Immature natural killer cell (primary cell): Measurements from ENCODE around the gene WNT3A. TPM values are rescaled to one million over a fixed set of nuclear protein-coding genes. Genes with fewer than 3 reads are reported as not detected.
"Not testable (repeated sequence)": the region's sequence is repeated elsewhere in the genome, so short reads cannot be mapped to it uniquely, and the experiment has no call there.

Experiments
- DNase-seq, 3 donors: peaks; one replicate each; pipeline ENCODE4 v3.0.0; 2022; ENCODE audit warnings: mixed read lengths in 1 of 3
- H3K27ac Mint-ChIP-seq, 6 donors: one replicate each; pipeline ENCODE4 v1.8.0; 2020; ENCODE audit warnings: mixed read lengths in 6 of 6, mild to moderate bottlenecking in 5 of 6, inconsistent platforms in 4 of 6, moderate library complexity in 3 of 6
- H3K27me3 Mint-ChIP-seq, 3 donors: one replicate each; pipeline ENCODE4 v1.8.0; 2020 to 2021; ENCODE audit warnings: low read depth in 3 of 3, mild to moderate bottlenecking in 3 of 3, mixed read lengths in 3 of 3, moderate library complexity in 3 of 3, inconsistent platforms in 1 of 3
- H3K36me3 Mint-ChIP-seq, 3 donors: one replicate each; pipeline ENCODE4 v1.8.0; 2020; ENCODE audit warnings: mixed read lengths in 3 of 3, inconsistent platforms in 2 of 3, mild to moderate bottlenecking in 2 of 3
- H3K4me1 Mint-ChIP-seq, 2 donors: one replicate each; pipeline ENCODE4 v1.8.0; 2020; ENCODE audit warnings: inconsistent platforms in 2 of 2, mild to moderate bottlenecking in 2 of 2, mixed read lengths in 2 of 2, moderate library complexity in 1 of 2
- H3K4me3 Mint-ChIP-seq, 5 donors: one replicate each; pipeline ENCODE4 v1.8.0; 2020; ENCODE audit warnings: mild to moderate bottlenecking in 5 of 5, mixed read lengths in 5 of 5, inconsistent platforms in 3 of 5, moderate library complexity in 3 of 5
- H3K9me3 Mint-ChIP-seq, 6 donors: one replicate each; pipeline ENCODE4 v1.8.0; 2020; ENCODE audit warnings: mild to moderate bottlenecking in 6 of 6, mixed read lengths in 6 of 6, inconsistent platforms in 4 of 6, moderate library complexity in 3 of 6
- polyA plus RNA-seq, 3 donors: library from polyadenylated mRNA; unstranded; fragments of 300-500 nt; fragmentation: Illumina TruSeq; gene quantifications; one replicate each; pipeline ENCODE4 v1.2.3, GENCODE V29; 2021

Gene WNT3A
- polyA plus RNA-seq, 3 donors from 2014 or later: not detected

DNA sequence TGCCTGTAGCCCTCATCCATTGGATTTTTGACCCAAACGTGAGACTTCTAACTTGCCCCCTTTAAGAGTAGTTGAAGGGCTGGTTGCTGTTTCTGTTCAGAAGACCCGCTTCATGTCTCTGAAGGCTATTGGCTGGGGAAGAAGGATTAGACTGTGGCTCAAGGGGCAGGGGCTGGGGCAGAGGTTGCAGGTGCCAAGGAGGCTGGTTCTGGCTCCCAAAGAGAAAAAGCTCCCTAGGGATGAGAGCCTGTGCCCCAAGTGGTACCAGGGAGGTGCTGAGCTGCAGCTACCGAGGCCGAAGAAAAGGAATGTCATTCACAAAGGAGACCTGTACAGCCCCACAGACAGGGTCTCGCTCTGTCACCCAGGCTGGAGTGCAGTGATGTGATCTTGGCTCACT, 5.8 kb downstream of the WNT3A start:
- Mint-ChIP-seq H3K27ac (no peak overlapping the region), H3K27me3 (peaks cover 2 to 11% (median 8%) of the 10 kb centered on the region in 3 donors), H3K4me1 (no peaks in the 10 kb centered on the region), H3K36me3 (no peaks in the 10 kb centered on the region), H3K4me3 (no peak overlapping the region), H3K9me3 (no peaks in the 10 kb centered on the region)
- no peak for DNase-seq

DNA sequence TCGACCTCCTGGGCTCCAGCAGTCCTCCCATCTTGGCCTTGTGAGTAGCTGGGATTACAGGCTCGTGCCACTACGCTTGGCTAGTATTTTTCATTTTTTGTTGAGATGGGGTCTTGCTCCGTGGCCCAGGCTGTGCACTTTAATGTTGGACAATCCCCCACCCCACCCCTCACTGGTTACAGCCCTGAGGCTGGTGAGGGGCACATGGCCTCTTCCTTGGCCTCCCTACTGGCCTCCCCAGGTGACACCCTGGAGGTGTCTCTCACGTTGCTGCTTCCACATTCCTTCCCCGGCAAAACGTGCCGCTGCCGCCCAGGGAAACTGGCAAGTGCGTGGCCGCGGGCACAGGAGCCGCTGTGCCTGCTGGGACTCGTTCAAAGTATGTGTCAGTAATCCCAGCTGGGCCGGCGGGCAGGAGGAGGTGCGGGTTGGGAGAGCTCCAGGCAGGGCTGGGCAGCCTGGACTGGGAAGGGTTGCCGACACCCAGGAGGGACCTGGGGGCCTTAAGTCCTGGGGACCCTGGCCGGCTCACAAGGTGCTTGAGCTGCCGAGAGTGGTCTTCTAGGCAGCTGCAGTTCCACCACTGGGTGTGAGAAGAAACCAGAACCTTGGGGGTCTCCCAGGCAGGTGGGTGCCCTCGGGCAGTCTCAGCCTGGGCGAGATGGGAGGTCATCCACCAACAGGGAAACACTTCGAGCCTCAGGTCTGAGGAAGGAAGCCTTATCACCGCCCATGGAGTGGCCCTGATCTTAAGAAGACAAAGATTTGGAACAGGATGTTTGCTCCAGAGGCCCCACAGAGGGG, 6.5 kb downstream of the WNT3A start:
- Mint-ChIP-seq H3K36me3 (no peaks in the 10 kb centered on the region), H3K9me3 (no peaks in the 10 kb centered on the region), H3K27ac (no peak overlapping the region), H3K4me3 (no peak overlapping the region), H3K27me3 (peaks cover 2 to 11% (median 8%) of the 10 kb centered on the region in 3 donors), H3K4me1 (no peaks in the 10 kb centered on the region)
- no peak for DNase-seq

DNA sequence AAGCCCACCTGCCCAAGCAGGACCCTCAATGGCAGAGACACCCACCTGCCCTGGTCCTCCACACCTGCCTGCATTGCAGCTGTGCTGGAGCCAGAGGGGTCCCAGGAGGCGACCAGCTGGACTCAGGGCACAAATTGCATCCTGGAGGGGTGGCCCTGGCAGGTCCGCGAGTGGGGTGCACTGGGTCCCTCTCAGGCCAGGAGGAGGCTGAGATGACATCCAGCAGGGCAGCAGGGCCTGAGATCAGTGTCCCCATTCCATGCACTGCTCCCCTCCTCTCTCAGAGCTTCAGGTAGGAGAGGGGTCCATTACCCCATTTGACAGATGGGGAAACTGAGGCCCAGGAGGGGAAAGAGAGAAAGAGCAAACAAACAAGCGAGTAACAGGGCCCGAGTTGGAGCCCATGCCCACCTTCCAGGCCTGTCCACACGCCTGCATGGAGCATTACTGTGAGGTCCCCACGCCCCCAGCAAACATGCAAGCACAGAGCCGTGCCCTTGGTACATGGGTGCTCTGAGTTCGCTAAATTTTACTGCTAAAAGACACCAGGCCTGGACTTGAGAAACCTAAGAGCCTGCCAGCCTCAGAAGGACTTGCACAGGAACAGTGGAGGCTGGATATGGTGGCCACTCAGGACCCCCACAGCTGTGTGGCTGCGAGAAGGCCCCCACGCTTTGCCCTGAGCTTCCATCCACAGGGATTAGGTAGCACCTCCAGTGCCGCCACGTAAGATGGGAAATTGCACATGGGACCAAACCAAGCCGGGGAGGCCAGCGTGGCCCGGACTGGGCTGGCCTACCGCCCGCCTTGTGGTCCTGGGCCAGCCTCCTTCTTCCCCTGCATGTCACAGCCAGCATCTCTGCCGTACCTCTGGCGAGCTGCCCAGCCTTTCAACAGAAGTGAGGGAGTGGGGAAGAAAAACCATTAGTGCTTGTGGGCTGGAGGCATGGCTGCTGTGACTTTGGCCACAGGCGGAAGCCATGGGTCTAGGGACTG, 7.4 kb downstream of the WNT3A start:
- no peak for DNase-seq
- Mint-ChIP-seq H3K36me3 (no peaks in the 10 kb centered on the region), H3K9me3 (no peaks in the 10 kb centered on the region)

DNA sequence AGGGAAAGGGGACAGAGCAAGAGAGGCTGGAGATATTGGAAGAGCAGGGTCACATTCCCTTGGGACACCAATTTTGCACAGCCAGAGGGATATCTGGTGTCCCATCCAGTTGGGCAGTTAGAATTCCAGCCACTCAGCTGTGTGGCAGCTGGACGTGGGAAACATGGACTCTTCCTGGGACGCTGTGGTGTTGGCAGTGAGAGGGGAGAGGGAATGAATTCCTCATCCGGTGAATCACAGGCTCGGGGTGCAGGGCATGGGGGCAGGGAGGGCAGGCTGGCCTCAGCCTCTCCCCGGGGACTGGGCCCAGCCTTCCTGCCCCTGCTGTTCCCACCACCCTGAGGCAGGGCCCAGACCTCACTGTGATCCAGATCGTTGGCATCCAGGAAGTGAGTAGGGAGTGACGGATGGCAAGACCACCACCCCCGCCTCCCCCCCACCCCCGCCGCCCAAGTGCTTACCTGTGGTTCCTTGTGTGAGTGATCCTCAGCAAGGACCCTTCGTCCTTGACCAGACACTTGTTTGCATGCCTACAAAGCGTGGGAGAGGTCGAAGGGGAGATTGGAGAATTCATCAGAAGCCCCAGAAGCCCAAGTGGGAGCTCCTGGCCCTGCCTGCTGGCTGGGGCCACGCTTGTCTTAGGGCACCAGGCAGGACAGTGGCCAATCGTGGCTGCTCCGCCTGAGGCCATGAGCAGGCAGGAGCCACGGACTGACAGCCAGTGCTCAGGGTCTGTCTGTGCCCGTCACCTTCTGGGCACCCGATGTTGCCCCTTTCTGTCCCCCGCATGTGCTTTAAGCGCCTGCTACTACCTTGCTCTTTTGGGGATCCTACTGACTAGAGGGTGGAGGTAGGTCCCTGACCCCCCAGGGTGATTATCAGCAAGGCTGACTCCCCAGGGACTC, 8.7 kb downstream of the WNT3A start:
- peaks cover 0 to 7% (median 6%) of the 10 kb centered on the region in 3 donors for H3K27me3 Mint-ChIP-seq
- H3K4me1 Mint-ChIP-seq: no peaks in the 10 kb centered on the region
- no peaks in the 10 kb centered on the region for H3K36me3 Mint-ChIP-seq
- no peaks in the 10 kb centered on the region for H3K9me3 Mint-ChIP-seq
- H3K27ac Mint-ChIP-seq: no peak overlapping the region
- H3K4me3 Mint-ChIP-seq: no peak overlapping the region
- no peak for DNase-seq

More for the DNA sequence above, 7.4 kb downstream of the WNT3A start:
- Mint-ChIP-seq H3K4me3 (no peak overlapping the region), H3K27ac (no peak overlapping the region), H3K4me1 (no peaks in the 10 kb centered on the region), H3K27me3 (peaks cover 0 to 8% (median 8%) of the 10 kb centered on the region in 3 donors)

DNA sequence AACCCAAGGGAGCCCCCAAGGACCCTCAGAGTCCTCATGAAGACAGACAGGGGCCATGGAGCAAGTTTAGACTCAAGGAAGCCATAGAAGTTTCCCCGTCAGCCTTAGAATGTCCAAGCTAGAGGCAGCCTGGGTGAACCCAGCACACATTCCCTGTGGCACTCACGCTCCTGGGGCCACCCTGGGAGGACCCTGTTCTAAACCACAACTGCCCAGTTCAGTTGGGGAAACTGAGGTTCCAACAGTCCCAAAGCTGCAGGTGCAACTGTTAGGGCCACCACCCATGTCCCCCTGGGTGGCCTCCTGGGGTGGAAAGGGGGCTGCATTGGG, 9.3 kb downstream of the WNT3A start:
- no peak overlapping the region for H3K27ac Mint-ChIP-seq
- no peak for DNase-seq
- no peak overlapping the region for H3K4me3 Mint-ChIP-seq
- H3K27me3 Mint-ChIP-seq: peaks cover 0 to 7% (median 6%) of the 10 kb centered on the region in 3 donors
- H3K36me3 Mint-ChIP-seq: no peaks in the 10 kb centered on the region
- no peaks in the 10 kb centered on the region for H3K9me3 Mint-ChIP-seq
- H3K4me1 Mint-ChIP-seq: no peaks in the 10 kb centered on the region

DNA sequence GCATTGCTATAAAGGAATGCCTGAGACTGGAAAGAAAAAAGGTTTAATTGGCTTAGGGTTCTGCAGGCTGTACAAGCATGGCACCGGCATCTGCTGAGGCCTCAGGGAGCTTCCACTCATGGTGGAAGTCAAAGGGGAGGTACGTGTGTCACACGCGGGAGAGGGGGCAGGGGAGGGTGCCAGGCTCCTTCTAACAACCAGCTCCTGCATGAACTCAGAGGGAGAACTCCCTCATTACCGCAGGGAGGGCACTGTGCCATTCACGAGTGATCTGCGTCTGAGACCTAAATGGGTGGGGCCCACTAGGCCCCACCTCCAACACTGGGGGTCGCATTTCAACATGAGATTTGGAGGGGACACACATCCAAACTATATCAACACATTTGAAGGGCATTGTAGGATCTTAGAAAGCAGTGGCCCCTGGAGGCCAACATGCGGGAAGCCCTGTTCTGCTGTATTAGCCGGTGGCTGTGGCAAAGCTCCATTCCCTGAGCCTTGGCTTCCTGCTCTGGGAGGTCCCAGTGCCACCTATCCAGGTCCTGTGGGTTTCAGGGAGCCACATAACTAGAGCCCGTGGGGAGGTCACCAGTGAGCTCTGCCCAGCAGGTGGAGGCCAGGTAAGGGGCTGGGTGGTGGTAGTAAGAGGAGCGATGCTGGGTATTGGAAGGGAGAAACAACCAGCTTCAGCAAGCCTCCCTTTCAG, 10.0 kb downstream of the WNT3A start:
- no peak overlapping the region for H3K27ac Mint-ChIP-seq
- H3K9me3 Mint-ChIP-seq: no peaks in the 10 kb centered on the region
- H3K27me3 Mint-ChIP-seq: peaks cover 0 to 6% (median 2%) of the 10 kb centered on the region in 3 donors
- DNase-seq: no peak
- H3K4me3 Mint-ChIP-seq: no peak overlapping the region
- H3K36me3 Mint-ChIP-seq: no peaks in the 10 kb centered on the region
- no peaks in the 10 kb centered on the region for H3K4me1 Mint-ChIP-seq

DNA sequence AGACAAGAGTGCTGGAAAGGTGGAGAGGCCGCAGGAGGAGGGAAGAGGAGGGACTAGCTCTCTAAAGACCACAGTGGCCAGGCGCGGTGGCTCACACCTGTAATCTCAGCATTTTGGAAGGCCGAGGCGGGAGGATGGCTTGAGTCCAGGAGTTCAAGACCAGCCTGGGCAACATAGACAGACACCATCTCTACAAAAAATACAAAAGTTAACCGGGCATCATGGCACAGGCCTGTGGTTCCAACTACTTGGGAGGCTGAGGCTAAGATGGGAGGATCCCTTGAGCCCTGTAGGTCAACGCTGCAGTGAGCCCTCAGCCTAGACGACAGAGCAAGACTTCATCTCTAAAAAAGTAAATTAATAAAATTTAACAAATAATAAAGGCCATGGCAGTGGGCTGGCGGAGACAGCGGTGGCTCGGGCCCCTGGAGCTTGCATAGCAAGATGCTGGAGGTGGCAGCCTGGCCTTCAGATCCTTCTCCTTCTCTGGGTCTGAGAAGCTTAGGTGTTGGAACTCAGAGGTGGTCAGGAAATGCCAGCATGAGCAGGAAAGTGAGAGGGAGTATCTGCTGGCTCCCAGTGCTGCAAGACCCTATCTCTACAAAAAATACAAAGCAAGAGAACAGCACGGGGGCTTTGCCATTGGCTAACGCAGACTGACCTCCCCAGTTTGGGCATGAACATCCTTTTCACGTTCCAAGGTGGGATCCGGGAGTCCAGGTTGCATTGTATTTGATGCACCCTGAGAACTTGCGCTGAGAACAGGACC, 10.7 kb downstream of the WNT3A start:
- peaks cover 0 to 6% (median 2%) of the 10 kb centered on the region in 3 donors for H3K27me3 Mint-ChIP-seq
- no peaks in the 10 kb centered on the region for H3K9me3 Mint-ChIP-seq
- H3K27ac Mint-ChIP-seq: no peak overlapping the region
- no peak overlapping the region for H3K4me3 Mint-ChIP-seq
- H3K4me1 Mint-ChIP-seq: no peaks in the 10 kb centered on the region
- no peak for DNase-seq
- H3K36me3 Mint-ChIP-seq: no peaks in the 10 kb centered on the region

DNA sequence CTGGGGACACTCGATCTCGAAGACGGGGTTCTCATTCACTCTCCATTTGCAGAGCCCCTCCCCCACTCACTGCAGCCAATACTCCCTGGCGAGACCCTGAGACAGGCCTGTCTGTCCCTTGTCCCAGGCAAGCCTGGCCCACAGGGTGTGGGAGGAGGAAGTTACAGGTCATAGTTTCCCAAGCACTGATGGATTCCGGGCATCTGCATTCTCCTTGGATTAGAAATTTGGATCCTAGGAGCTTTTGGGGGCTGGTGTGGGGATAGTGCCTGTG, 11.3 kb downstream of the WNT3A start:
- H3K27me3 Mint-ChIP-seq: peaks cover 0 to 7% (median 2%) of the 10 kb centered on the region in 3 donors
- H3K27ac Mint-ChIP-seq: no peak overlapping the region
- H3K4me3 Mint-ChIP-seq: no peak overlapping the region
- DNase-seq: no peak
- no peaks in the 10 kb centered on the region for H3K4me1 Mint-ChIP-seq
- H3K9me3 Mint-ChIP-seq: no peaks in the 10 kb centered on the region
- H3K36me3 Mint-ChIP-seq: no peaks in the 10 kb centered on the region

DNA sequence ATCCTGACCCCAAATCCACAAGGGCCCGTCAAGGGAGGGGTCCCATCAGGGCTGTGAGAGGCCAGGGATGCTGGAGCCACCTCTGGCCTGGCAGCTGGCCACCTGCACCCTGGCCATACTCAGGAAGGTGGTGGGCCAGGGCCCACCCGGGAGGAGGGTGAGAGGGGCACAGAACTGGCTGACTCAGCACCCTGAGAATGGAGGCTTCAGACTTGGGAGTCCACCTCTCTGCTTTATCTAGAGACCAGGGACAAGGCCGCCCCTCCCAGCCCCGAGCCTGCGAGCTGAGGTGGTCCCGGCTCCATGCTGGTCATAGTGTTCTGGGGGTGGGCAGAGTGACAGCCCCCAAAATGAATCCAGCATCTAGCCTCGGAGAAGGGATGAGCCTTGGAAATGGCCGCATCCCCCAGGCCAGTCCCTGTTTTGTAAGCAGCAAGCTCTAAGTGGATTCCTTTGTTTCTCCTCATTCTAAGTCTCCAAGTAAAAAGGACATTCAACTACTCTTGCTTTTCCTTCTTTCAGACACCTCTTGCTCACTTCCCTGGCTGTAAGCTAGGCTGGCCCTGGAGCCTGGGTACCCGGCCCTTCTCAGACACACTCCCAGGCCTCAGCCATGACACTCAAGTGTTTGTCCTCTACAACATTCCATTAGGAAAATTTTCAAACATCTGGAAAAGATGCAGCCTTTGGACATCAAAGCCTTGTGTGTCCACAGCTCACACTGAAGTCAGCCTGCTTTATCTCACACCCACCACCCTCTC, 12.3 kb downstream of the WNT3A start:
- peaks cover 0 to 11% (median 2%) of the 10 kb centered on the region in 3 donors for H3K27me3 Mint-ChIP-seq
- no peak overlapping the region for H3K27ac Mint-ChIP-seq
- no peaks in the 10 kb centered on the region for H3K9me3 Mint-ChIP-seq
- H3K4me3 Mint-ChIP-seq: no peak overlapping the region
- no peaks in the 10 kb centered on the region for H3K4me1 Mint-ChIP-seq
- no peaks in the 10 kb centered on the region for H3K36me3 Mint-ChIP-seq
- DNase-seq: no peak

DNA sequence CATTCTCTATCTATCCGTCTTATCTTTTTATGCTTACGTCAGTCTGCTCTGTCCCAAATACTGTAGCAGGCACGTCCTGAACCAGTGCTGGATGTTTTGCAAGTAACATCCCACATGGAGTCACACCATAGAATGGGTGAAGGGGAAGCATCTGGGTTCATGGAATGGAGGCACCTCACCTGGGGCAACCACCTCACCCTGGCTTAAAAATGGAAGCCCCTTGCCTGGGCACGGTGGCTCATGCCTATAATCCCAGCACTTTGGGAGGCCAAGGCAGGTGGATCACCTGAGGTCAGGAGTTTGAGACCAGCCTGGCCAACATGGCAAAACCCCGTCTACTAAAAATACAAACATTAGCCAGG, 12.9 kb downstream of the WNT3A start:
- H3K36me3 Mint-ChIP-seq, H3K4me3 Mint-ChIP-seq, DNase-seq, H3K4me1 Mint-ChIP-seq, H3K27ac Mint-ChIP-seq, H3K9me3 Mint-ChIP-seq: not testable (repeated sequence)
- H3K27me3 Mint-ChIP-seq: peaks cover 0 to 11% (median 2%) of the 10 kb centered on the region in 3 donors

DNA sequence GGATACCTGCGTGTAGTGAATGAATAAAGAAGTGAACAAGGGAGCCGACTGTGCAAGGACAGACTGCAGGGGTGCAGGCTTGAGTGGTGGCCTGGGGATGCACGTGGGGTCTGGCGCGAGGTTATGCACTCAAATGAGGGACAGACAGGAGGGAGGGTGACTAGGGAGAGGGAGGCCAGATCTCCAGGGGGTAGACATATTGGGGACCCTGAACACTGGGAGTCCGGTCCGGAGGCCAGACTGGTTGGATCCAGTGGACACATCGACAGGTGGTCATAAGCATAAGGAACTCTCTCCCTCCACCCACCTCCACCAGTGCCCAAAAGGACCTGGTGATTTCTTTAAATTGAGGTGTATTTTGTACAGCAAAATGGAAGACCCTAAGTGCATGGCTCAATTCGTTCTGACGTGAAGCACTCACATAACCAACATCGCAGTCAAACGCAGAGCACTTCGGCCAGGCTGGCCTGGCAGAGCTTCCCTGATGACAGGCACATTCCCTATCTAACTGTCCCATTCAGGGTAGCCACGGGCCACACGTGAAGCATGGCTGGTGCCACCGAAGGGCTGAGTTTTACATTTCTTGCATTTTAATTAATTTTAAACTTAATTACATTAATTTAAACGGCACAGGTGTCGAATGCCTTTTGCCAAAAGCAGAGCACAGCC, 14.0 kb downstream of the WNT3A start:
- no peak overlapping the region for H3K4me3 Mint-ChIP-seq
- H3K9me3 Mint-ChIP-seq: no peaks in the 10 kb centered on the region
- H3K4me1 Mint-ChIP-seq: no peaks in the 10 kb centered on the region
- DNase-seq: no peak
- H3K27ac Mint-ChIP-seq: no peak overlapping the region
- H3K36me3 Mint-ChIP-seq: no peaks in the 10 kb centered on the region
- peaks cover 0 to 13% (median 5%) of the 10 kb centered on the region in 3 donors for H3K27me3 Mint-ChIP-seq
